Measurements from ENCODE around the gene MAPKAP1. TPM values are rescaled to one million over a fixed set of nuclear protein-coding genes. Genes with fewer than 3 reads are reported as not detected.

The MAPKAP1 gene
- polyA plus RNA-seq, 1 donor (not counting 4 experiments of a cell fraction or from before 2014, with no cell fraction given) = 129 TPM

GRCh38 chr9:125461636-125462190, 245.3 kb downstream of the MAPKAP1 start:
- H3K27ac ChIP-seq (ENCODE audit: control insufficient read depth, insufficient read depth, low read length) = no peak overlapping the region
- H3K9me3 ChIP-seq (ENCODE audit: control insufficient read depth, low read depth, low read length) = no peaks in the 10 kb centered on the region
- dilution Hi-C loops (cut with MboI; ENCODE audit: extremely low pct_ligation_motif_present, low sequenced_read_pairs) = no loop called here
- H3K4me3 ChIP-seq (ENCODE audit: control insufficient read depth in 2 of 3, extremely low read depth in 1 of 3, insufficient read depth in 2 of 3, low read depth in 1 of 3, low read length in 3 of 3) = no peak overlapping the region
- H3K4me1 ChIP-seq (ENCODE audit: control insufficient read depth, extremely low read depth, insufficient read depth, low read length) = no peaks in the 10 kb centered on the region
- H3K9ac ChIP-seq (ENCODE audit: control insufficient read depth, extremely low read depth, insufficient read depth, low read length) = no peak overlapping the region
- H3K36me3 ChIP-seq (ENCODE audit: control insufficient read depth in 2 of 2, extremely low read depth in 1 of 2, insufficient read depth in 2 of 2, low read length in 2 of 2) = peaks cover 0 to 4% of the 10 kb centered on the region in 2 experiments
- no peak for FAIRE-seq
- H3K4me2 ChIP-seq (ENCODE audit: control insufficient read depth, extremely low read depth, insufficient read depth, low read depth, low read length) = no peak overlapping the region
- H3K9me1 ChIP-seq (ENCODE audit: control insufficient read depth, extremely low read depth, insufficient read depth, low read length) = no peaks in the 10 kb centered on the region
- TF ChIP-seq CTCF (optimal IDR thresholded peaks at IDR 0.05 in 1 of 3, IDR thresholded peaks at IDR 0.05 in 1 of 3, conservative IDR thresholded peaks at IDR 0.05 in 1 of 3; ENCODE audit: extremely low read depth in 1 of 3, insufficient read depth in 2 of 3, low read length in 3 of 3) (no peak), EZH2 (IDR thresholded peaks at IDR 0.05; ENCODE audit: low read length) (no peak)
- H3K79me2 ChIP-seq (ENCODE audit: control insufficient read depth, insufficient read depth, low read length) = no peaks in the 10 kb centered on the region
- H3K27me3 ChIP-seq (ENCODE audit: control insufficient read depth, extremely low read depth, insufficient read depth, low read length) = no peaks in the 10 kb centered on the region
- no peak for DNase-seq (ENCODE audit: low read depth, low spot score)
- H2AFZ ChIP-seq (ENCODE audit: control insufficient read depth, low read length) = no peak overlapping the region
- H4K20me1 ChIP-seq (ENCODE audit: control insufficient read depth, extremely low read depth, insufficient read depth, low read length) = no peaks in the 10 kb centered on the region

GRCh38 chr9:125460883-125461635, 245.9 kb downstream of the MAPKAP1 start:
- H4K20me1 ChIP-seq (ENCODE audit: control insufficient read depth, extremely low read depth, insufficient read depth, low read length) = no peaks in the 10 kb centered on the region
- H3K9me3 ChIP-seq (ENCODE audit: control insufficient read depth, low read depth, low read length) = no peaks in the 10 kb centered on the region
- H3K4me2 ChIP-seq (ENCODE audit: control insufficient read depth, extremely low read depth, insufficient read depth, low read depth, low read length) = no peak overlapping the region
- no peak overlapping the region for H3K27ac ChIP-seq (ENCODE audit: control insufficient read depth, insufficient read depth, low read length)
- H3K4me3 ChIP-seq (ENCODE audit: control insufficient read depth in 2 of 3, extremely low read depth in 1 of 3, insufficient read depth in 2 of 3, low read depth in 1 of 3, low read length in 3 of 3) = no peak overlapping the region
- H3K36me3 ChIP-seq (ENCODE audit: control insufficient read depth in 2 of 2, extremely low read depth in 1 of 2, insufficient read depth in 2 of 2, low read length in 2 of 2) = peaks cover 0 to 6% of the 10 kb centered on the region in 2 experiments
- FAIRE-seq = no peak
- dilution Hi-C loops (cut with MboI; ENCODE audit: extremely low pct_ligation_motif_present, low sequenced_read_pairs) = no loop called here
- no peak overlapping the region for H2AFZ ChIP-seq (ENCODE audit: control insufficient read depth, low read length)
- no peak for TF ChIP-seq CTCF (optimal IDR thresholded peaks at IDR 0.05 in 1 of 3, IDR thresholded peaks at IDR 0.05 in 1 of 3, conservative IDR thresholded peaks at IDR 0.05 in 1 of 3; ENCODE audit: extremely low read depth in 1 of 3, insufficient read depth in 2 of 3, low read length in 3 of 3)
- no peak for TF ChIP-seq EZH2 (IDR thresholded peaks at IDR 0.05; ENCODE audit: low read length)
- H3K79me2 ChIP-seq (ENCODE audit: control insufficient read depth, insufficient read depth, low read length) = no peaks in the 10 kb centered on the region
- no peak for DNase-seq (ENCODE audit: low read depth, low spot score)
- H3K4me1 ChIP-seq (ENCODE audit: control insufficient read depth, extremely low read depth, insufficient read depth, low read length) = no peaks in the 10 kb centered on the region
- H3K9ac ChIP-seq (ENCODE audit: control insufficient read depth, extremely low read depth, insufficient read depth, low read length) = no peak overlapping the region
- no peaks in the 10 kb centered on the region for H3K27me3 ChIP-seq (ENCODE audit: control insufficient read depth, extremely low read depth, insufficient read depth, low read length)
- no peaks in the 10 kb centered on the region for H3K9me1 ChIP-seq (ENCODE audit: control insufficient read depth, extremely low read depth, insufficient read depth, low read length)

All from keratinocyte (primary cell).